ENCODE results near the gene BNC2.

Gene BNC2

DNA sequence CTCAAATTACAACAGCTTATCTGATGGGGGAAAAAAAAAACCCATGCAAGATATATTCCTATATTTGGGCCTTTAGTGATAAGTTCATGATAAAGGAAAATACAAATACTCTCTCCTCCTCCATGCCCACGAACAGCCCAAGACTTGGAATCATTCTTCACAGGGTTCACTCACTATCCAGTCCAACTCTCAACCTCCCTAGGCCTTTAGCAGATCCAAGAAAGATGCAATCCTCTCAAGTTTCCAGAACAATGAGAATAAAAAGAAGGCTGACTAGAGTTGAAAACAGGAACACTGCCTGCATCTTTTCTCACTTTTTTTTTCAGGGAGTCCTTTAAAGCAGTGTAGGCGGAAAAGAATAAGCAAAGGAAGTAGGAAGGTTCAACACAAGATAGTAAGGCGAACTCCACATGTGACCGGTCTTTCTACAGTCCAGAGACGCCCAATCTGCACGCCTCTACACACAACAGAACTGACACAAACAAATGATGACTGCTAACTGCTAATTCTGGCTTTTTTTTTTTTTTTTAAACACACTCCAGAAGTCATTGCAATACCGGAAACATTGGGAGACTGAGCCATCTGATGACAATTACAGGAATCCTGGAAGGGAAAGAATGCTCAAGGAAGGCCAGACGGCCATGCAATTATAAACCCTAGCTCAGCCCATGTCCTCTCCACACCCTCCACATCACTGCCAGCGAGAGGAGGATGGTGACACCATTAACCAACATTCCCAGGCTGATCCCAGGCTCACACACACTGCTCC lies 75.4 kb downstream of the BNC2 start:
- no peak overlapping the region for H3K4me2 ChIP-seq (ENCODE audit: low read length)
- H3K36me3 ChIP-seq (ENCODE audit: control insufficient read depth, insufficient read depth, low read length): no peaks in the 10 kb centered on the region
- no peak overlapping the region for H3K9ac ChIP-seq
- TF ChIP-seq, protein P1, sequence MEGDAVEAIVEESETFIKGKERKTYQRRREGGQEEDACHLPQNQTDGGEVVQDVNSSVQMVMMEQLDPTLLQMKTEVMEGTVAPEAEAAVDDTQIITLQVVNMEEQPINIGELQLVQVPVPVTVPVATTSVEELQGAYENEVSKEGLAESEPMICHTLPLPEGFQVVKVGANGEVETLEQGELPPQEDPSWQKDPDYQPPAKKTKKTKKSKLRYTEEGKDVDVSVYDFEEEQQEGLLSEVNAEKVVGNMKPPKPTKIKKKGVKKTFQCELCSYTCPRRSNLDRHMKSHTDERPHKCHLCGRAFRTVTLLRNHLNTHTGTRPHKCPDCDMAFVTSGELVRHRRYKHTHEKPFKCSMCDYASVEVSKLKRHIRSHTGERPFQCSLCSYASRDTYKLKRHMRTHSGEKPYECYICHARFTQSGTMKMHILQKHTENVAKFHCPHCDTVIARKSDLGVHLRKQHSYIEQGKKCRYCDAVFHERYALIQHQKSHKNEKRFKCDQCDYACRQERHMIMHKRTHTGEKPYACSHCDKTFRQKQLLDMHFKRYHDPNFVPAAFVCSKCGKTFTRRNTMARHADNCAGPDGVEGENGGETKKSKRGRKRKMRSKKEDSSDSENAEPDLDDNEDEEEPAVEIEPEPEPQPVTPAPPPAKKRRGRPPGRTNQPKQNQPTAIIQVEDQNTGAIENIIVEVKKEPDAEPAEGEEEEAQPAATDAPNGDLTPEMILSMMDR (IDR thresholded peaks at IDR 0.05): no peak
- H2AFZ ChIP-seq: no peak overlapping the region
- H3K79me2 ChIP-seq: no peaks in the 10 kb centered on the region
- H3K4me3 ChIP-seq (ENCODE audit: low read depth, low read length): no peak overlapping the region
- H3K9me3 ChIP-seq (ENCODE audit: control insufficient read depth, low read length): no peaks in the 10 kb centered on the region
- no peaks in the 10 kb centered on the region for H3K4me1 ChIP-seq
- no peaks in the 10 kb centered on the region for H3K27me3 ChIP-seq (ENCODE audit: control insufficient read depth, insufficient read depth, low read length)
- no peak overlapping the region for H3K27ac ChIP-seq

- no peaks in the 10 kb centered on the region for H3K9me3 ChIP-seq (ENCODE audit: control insufficient read depth, low read length)
- no peak overlapping the region for H3K4me3 ChIP-seq (ENCODE audit: low read depth, low read length)
- no peaks in the 10 kb centered on the region for H3K27me3 ChIP-seq (ENCODE audit: control insufficient read depth, insufficient read depth, low read length)
- no peak overlapping the region for H3K4me2 ChIP-seq (ENCODE audit: low read length)
- TF ChIP-seq, protein P1 (IDR thresholded peaks at IDR 0.05): no peak
- no peaks in the 10 kb centered on the region for H3K79me2 ChIP-seq
- no peaks in the 10 kb centered on the region for H3K4me1 ChIP-seq
- no peak overlapping the region for H3K9ac ChIP-seq
- no peak overlapping the region for H2AFZ ChIP-seq
- no peak overlapping the region for H3K27ac ChIP-seq
- H3K36me3 ChIP-seq (ENCODE audit: control insufficient read depth, insufficient read depth, low read length): no peaks in the 10 kb centered on the region
Observed at GRCh38 chr9:16794103-16794502, 76.4 kb downstream of the BNC2 start.

DNA sequence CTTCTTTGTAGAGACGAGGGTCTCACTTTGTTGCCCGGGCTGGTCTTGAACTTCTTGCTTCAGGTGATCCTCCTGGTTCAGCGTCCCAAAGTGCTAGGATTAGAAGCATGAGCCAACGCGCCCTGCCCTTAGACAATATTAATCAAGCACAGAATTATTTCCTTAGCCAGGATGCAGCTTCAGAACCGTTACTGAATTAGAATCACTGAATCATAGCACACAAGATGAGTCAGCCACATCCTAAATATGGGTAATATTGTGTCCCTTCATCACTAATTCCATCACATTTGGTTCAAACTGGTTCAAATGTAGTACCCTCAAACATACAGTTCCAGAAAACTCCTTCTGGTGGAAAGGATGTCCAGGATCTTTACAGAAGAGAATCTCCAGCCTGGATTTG lies 82.7 kb downstream of the BNC2 start:
- no peak overlapping the region for H3K4me2 ChIP-seq (ENCODE audit: low read length)
- no peak overlapping the region for H3K4me3 ChIP-seq (ENCODE audit: low read depth, low read length)
- H3K9me3 ChIP-seq (ENCODE audit: control insufficient read depth, low read length): no peaks in the 10 kb centered on the region
- H2AFZ ChIP-seq: no peak overlapping the region
- no peaks in the 10 kb centered on the region for H3K4me1 ChIP-seq
- no peaks in the 10 kb centered on the region for H3K79me2 ChIP-seq
- TF ChIP-seq, protein P1 (IDR thresholded peaks at IDR 0.05): no peak
- no peak overlapping the region for H3K9ac ChIP-seq
- H3K27me3 ChIP-seq (ENCODE audit: control insufficient read depth, insufficient read depth, low read length): no peaks in the 10 kb centered on the region
- no peaks in the 10 kb centered on the region for H3K36me3 ChIP-seq (ENCODE audit: control insufficient read depth, insufficient read depth, low read length)
- no peak overlapping the region for H3K27ac ChIP-seq

GRCh38 chr9:16784002-16784401 lies 86.5 kb downstream of the BNC2 start:
- TF ChIP-seq, protein P1 (IDR thresholded peaks at IDR 0.05): no peak
- no peaks in the 10 kb centered on the region for H3K9me3 ChIP-seq (ENCODE audit: control insufficient read depth, low read length)

GRCh38 chr9:16782490-16782889 lies 88.0 kb downstream of the BNC2 start:
- no peak overlapping the region for H3K4me2 ChIP-seq (ENCODE audit: low read length)
- no peaks in the 10 kb centered on the region for H3K9me3 ChIP-seq (ENCODE audit: control insufficient read depth, low read length)
- no peaks in the 10 kb centered on the region for H3K27me3 ChIP-seq (ENCODE audit: control insufficient read depth, insufficient read depth, low read length)
- H3K9ac ChIP-seq: no peak overlapping the region
- H3K4me3 ChIP-seq (ENCODE audit: low read depth, low read length): no peak overlapping the region
- no peak overlapping the region for H3K27ac ChIP-seq
- TF ChIP-seq, protein P1 (IDR thresholded peaks at IDR 0.05): no peak
- no peaks in the 10 kb centered on the region for H3K79me2 ChIP-seq
- H2AFZ ChIP-seq: no peak overlapping the region
- no peaks in the 10 kb centered on the region for H3K36me3 ChIP-seq (ENCODE audit: control insufficient read depth, insufficient read depth, low read length)
- H3K4me1 ChIP-seq: no peaks in the 10 kb centered on the region

More at GRCh38 chr9:16784002-16784401, 86.5 kb downstream of the BNC2 start:
- Histone ChIP-seq H3K4me1 (no peaks in the 10 kb centered on the region), H3K27ac (no peak overlapping the region), H3K79me2 (no peaks in the 10 kb centered on the region), H3K27me3 (ENCODE audit: control insufficient read depth, insufficient read depth, low read length) (no peaks in the 10 kb centered on the region), H3K4me2 (ENCODE audit: low read length) (no peak overlapping the region), H3K36me3 (ENCODE audit: control insufficient read depth, insufficient read depth, low read length) (no peaks in the 10 kb centered on the region), H2AFZ (no peak overlapping the region), H3K9ac (no peak overlapping the region), H3K4me3 (ENCODE audit: low read depth, low read length) (no peak overlapping the region)

Data from parathyroid adenoma (tissue), 2 donors.